HG03439 (cell line): ENCODE data around the gene CCDC127.

ENCODE experiments used
- ATAC-seq: cut with Tn5 transposase; IDR thresholded peaks from one replicate; pipeline ENCODE4 v1.9.1; 2021; ENCODE audit warnings: mild to moderate bottlenecking, moderate library complexity; ENCODE audit not compliant: unreplicated experiment

CCDC127 gene

DNA sequence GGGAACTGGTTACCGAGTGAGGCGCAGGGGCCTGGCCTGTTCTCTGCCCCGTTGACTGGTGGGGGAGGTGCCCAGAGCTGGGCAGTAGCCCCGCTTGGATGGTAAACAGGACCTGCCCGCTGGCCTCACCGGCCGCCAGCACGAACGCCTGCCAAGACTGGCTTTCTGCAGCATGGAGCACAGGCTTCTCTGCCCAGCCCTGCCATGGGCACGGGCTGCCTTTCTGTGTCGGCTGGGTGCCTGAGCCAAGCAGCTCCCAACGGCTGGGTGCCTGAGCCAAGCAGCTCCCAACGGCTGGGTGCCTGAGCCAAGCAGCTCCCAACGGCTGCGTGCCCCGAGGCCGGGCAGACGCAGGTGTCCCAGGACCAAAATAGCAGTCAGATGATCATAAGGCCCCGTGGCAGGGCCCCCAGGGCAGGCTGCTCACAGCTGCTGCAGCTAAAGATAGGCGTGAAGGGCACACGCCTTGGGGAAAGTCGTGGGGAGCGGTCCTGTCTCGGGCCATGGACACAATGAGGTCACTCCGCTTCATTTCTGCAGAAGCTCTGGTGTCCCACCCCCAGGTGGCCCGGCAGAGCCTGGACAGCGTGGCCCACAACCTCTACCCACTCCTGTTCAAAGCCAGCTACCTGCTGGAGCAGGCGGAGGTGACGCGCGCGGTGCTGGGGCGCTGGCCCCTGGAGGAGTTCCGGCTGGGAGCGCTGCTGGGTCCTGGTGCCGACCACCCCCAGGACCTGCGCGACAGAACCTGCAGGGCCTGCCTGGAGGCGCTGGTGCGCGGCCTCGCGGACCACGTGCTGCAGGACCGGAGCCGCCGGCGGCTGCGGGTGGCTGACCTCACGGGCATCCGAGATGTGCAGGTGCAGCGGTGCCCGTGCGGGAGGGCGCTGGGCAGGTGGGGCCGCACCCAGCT is 26.7 kb downstream of the CCDC127 start, which contains the start of gene LRRC14B:
Gene LRRC14B (plus strand): TSS at position 460 of the 913 bp plus-strand sequence. CDS start 44 bp downstream, at position 504.
- ATAC-seq: peak; percentile 44

DNA sequence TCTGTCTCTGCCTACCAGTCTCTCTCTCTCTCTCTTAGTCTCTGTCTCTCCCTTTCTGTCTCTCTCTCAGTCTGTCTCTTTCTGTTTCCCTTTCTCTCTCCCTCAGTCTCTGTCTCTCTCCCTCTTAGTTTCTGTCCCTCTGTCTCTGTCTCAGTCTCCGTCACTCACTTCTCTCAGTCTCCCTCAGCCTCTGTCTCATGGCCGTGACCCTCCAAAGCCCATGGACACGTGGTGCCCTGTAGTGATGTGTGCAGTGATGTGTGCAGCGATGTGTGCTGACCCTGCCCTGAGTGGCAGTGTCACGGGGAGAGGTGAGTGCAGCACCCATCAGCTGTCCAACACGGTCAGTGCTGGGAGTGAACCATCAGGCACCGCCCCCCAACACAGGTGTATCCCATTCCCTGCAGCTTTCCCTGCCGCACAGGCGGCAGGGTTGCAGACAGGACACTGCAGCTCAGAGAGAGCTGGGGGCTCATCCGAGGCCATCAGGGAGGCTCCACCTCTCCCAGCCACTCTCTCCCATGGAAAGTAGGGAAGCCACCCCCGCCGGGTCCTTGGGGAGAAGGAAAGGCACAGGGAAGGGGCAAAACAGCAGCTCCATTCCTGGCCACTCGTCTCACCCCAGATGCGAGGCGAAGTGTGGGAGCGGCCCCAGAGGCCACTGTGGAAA is 27.5 kb downstream of the CCDC127 start:
- ATAC-seq: no peak

DNA sequence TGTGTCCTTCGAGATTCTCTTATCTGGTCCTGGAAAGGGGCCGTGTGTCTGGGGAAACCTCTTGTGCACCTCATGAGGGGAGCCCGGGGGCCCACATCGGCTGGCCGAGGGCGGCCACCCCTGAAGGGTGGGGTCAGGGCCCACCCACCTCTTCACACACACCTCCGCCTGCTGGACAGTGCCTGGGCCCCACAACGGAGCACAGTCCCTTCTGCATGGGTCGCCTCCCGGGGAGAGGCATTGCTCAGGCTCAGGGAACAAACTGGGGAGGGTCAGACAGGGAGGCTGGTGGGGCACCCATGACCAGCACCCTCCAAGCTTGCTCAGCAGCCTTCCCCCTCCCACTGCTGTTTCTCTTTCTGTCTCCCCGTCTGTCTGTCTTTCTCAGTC is 28.0 kb downstream of the CCDC127 start:
- ATAC-seq: no peak

DNA sequence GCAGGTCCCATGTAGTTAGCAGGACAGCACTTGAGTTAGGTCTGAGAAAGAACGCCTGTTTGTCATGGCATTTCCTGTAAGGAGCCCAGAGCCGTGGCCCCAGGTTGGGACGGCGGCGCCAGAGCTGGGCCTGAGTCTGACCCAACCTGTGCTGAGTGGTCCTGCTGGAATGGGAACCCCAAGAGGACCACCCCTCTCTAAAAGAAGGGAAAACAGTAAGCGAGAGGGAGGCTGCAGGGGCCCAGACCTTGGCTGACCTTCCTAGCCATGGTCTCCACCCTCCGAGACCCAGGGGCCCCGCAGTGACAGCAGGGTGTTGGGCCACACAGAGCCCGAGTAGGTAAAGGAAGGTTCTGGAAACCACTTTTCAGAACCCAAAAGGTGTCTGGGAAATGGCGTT is 28.5 kb downstream of the CCDC127 start:
- no peak for ATAC-seq

DNA sequence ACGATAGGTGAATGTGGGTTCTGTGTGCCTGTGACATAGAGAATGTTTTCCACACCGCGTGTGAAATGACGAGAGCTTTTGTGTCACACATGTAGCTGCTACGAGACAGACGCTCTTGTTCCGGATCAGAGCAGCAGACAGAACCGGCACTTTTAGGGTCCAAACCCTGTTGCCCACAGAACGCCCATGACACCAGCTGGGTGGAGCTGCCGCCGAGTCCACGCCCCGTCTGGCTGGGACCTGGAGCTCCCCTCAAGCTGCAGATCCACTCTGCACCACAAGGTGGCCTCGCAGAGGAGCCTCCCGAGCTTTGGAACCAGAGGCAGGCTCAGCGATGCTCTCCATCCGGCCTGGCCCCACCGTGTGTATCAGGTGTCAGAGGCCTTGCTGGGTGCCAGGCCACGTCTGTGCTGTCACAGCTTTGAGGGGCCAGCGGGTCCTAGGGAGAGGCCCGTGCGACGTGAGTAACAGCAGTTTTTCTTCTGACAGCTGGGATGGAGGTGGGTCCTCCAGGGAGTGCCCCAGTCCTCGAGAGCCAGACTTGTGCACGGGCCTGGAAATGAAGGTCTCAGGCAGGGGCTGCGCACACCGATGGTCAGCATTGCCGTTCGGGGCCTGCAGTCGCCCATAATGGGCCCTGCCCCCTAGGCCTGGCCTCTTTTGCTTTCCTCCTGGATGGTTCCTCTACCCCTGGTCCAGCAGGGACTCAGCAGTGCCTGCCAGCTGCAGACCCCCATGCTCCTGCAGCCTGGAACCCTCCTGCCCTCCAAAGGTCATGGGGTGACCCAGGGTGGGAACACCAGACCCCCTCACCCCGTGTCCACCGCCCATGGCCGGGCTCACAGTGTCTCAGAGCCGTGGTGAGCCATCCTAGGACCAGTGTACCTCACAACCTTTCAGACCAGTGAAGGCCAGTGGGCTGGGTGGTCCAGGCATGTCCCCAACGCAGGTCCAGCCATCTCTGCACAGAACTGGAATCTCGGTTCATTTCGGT is 29.2 kb downstream of the CCDC127 start:
- ATAC-seq: peak; percentile 83

DNA sequence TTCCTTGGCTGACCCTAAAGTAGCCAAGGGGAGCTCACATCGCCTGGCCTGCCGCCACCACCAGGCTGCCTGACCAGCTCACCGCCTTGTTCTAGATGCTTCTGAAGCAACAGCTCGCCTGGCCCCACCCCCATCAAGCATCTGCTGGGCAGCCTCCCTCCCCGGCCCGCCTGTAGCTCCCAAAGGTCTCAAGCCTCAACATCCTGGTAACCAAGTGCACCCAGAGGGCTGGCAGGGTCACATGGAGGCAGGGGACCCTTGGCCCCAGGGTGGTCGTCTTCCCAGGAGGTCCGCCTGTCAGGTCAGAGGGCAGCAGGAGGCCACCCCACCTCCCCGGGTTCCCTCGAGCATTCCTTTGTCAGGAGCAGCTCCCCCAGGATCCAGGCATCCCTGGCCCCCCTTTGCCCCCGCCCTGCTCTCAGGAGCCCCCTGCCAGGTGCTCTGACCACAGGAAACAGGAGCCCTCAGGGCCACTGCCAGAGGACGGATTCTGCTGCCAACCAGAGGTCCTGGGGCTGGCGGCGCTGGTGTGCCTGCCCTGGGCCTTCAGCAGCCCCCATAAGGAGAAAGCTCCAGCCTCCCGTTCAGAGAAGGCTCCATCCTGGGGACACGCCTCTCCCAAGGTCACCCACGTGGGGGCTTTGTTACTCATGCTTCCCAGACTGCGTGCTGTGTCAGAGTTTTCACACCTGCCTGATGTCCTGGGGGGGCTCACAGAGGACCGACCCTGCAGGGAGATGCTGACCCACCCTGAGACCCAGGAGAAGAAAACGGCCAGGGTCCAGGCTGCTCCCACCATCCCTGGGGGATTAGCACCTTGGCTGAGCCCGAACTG is 30.1 kb downstream of the CCDC127 start:
- no peak for ATAC-seq

DNA sequence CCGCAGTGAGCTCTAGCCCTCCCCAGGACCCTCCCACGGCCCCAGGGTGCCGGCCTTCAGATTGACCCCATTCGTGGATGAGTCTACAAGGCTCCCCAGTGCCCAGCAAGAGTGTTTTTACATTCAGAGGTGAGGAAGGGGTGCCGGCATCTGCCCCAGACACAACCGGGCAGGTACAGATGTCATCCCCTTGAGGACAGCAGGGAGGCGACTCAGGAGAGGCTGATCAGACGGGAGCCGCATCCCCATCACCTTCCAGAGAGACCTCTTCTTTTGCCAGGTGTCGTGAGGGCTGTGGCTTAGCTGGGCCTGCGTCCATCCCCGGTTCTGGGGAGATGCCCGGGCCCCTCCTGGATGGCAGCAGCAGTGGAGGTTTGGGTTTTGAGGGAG is 30.9 kb downstream of the CCDC127 start:
- ATAC-seq: no peak

DNA sequence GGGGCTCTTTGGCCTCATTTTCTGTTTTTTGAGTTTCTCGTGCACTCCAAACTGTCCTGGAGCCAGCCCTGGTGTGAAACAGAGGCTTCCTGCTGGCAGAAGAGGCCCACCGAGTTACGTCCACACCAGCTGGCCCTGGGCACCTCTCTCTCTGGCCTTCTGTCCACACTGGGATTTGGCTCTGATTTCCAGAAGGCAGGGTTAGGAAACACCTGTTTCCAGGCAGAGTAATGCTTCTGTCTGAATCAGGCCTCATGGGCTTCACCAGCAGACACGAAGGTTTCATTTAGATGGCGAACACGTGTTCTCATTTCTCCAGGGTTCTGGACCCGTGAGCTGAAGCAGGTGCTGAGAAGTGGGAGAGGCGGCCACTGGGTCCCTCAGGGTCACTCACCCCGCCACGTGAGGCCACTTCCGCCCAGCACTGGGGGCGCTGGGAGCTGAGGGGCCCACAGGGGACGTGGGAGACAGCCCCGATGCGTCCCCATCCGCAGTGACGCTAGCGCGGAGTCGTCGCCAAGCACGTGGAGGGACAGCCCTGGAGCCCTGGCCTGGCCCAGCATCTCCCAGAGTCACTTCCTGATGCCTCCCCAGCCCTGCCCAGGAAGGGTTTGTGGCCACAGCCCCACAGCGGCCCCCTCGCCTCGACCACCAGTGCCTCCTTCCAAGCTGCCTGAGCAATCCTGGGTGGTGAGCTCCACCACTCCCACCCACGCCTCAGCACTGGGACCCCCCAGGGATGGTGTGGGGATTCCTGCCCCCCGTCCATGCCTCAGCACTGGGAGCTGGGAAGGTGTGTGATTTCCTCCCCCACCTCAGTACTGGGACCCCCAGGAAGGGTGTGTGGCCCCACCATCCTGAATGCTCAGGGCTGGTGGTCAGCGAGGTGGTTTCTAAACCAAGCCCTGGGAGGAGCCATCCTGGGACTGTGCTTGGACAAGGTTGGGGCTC is 31.6 kb downstream of the CCDC127 start:
- ATAC-seq: no peak

DNA sequence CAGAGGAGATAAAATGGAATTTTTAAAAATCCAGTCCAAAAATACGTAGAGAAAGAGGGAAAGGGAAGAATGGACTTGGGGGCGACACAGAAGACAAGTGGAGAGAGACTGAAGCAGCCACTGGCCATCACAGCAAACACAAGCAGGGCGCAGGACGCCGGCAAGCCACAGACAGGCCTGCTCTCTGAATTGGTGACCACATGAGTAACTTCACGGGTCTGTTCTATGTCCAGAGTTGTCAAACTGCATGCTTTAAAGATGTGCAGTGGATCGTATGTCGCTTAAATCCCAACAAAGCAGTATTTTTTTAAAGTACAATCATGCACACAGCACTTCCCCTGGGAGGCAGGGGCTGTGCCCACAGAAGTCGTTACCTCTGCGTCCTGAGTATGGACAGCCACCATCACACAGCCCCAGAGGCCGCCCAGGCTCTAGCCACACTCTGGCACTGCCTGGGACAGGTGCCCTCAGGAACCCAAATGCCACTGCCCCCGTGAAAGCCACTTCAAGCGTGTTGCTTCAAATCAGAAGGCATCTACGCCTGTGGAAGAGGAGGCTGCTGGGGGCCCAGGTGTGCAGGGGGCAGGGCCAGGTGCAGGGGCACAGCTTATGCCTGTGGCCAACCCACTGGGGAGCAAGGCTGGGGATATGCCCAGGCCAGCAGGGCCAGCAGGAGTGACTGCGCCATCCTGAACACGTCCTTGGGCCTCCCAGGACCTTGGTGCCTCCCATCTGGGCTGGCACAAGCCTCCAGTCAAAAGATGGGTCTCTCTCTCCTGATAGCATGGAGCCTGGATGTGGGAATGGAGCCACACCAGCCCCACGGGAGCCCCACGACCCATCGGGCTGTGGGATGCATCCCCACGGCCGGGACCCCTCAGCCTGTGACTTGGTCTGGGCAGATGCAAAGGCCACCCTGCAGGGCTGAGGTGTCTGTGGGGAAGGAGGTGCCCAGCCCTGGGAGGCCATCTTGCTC is 32.6 kb downstream of the CCDC127 start:
- ATAC-seq: no peak

DNA sequence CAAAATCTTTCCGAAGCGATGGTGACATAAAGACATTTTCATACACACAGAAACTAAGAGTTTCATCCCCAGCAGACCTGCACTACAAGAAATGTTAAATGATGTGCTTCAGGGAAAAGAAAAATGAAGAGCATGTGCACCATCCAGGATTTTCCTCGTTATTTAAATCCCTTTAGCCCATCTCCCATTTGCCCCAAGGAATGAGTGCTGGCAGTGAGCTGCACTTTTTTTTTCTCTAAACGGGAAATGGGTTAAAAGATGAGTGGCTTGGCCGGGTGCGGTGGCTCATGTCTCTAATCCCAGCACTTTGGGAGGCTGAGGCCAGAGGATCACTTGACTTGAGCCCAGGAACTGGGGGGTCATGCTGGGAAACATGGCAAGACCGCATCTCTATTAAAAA is 33.5 kb downstream of the CCDC127 start:
- ATAC-seq: no peak

DNA sequence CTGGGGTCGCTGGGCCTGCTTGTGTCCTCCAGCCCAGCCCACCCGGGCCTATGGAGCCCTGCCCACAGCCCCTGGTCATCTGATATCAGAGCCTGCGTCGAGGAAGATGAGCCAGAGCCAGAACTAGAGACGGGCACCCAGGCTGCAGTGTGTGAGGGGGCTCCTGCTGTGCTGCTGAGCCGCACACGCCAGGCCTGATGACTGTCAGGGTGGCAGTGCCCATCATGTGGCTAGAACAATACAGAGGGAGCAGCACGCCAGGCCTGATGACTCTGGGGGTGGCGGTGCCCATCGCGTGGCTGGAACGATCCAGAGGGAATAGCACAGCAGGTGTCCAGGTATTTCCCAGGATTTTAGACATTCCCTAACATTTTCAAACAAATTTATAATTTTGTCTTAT is 35.8 kb downstream of the CCDC127 start:
- no peak for ATAC-seq

DNA sequence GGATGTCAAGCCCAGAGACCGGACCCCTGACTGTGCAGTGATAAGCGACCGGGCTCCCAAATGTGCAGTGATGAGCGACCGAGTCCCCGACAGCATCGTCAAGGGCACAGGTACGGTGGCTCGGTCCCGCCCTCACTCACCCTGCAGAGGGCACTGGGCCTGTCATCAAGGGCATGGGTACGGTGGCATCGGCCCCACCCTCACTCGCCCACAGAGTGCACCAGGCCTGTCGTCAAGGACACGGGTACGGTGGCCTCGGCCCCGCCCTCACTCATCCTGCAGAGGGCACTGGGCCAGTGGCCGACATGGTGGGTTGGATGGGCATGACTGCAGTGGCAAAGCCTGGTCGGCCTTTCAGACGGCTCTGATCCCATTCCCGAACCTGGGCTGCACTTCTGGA is 36.4 kb downstream of the CCDC127 start:
- ATAC-seq: no peak

DNA sequence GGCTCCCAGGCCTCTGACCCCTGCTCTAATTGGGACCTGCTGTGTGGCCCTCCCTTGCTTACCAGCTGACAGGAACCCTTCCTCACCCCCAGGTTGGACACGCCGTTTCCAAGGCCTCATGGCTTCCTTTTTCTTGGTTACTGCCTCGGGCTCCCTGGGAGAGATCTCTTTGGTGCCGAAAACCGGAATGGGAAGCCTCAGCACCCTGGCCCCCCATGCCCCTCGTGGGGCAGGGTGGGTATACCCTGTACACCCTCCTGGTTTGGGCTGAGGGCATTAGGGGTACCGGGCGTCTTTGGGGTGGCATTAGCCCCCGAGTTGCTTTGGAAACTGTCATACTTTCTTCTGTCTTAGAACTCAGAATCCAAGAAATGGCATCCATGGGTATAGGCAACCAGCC is 36.8 kb downstream of the CCDC127 start:
- no peak for ATAC-seq

DNA sequence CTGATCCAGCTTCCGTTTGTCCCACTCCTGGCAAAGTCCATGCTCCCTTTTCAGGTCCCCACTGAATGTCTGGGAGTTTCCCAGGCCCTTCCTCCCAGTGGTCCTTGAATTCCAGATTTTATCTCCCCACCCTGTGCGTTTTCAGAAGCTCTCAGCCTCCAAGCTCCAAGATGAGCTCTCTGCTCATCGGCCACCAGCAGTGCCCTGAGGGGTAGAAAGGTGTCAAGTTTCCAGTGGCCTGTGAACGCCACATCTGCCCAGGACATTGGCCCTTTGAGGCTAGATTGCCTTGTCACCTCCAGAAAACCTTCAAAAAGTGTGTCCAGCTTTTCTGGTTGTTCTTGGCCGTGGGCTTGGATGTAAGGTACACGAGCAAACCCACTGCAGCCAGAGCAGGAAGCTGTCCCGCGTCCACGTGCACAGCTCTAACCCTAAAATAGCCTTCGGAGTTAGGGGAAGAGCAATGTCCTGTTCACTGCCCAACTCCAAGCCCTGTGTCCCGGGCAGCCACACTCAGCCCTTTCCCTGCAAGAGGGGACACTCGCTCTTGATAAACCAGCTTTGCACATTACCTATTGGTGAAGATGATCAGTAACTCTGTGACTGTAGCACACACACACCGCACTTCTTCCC is 37.6 kb downstream of the CCDC127 start:
- ATAC-seq: no peak

DNA sequence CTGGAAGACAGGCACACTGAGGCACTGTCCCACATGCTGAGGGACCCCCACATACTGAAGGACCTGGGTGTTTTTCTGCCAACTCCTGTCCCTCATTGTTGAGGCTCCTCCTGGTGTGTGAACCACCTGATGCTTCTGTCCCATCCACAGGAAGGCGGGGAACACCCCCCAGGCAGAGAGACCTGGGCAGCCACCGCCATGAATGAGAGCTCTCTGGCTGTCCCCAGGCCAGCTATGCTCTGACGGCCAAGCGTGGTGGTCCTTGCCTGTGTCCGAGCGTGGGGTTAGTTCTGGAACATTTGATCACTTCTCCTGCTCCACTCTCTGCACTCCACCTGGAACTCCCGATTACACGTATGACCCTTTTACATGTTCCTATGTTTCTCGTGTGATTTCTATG is 38.6 kb downstream of the CCDC127 start:
- ATAC-seq: no peak

DNA sequence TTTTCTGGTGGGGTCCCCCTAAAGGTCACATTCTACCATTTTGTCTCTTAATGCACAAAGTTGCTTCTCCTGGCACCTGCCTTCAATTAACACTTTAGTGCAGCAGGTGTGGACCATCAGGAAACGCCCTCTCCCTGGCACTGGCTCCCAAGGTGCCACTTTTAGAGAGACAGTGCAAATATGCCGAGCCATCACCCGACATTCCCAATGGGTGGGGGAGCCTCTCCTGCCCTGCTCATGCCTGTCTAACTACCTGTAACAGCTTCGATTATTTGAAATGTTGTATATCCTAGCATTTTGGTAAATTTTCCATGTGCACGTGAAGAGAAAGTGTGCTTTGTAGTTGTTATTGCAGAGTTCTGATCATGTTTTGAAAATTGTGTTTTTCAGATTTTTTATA is 39.8 kb downstream of the CCDC127 start:
- ATAC-seq: no peak

DNA sequence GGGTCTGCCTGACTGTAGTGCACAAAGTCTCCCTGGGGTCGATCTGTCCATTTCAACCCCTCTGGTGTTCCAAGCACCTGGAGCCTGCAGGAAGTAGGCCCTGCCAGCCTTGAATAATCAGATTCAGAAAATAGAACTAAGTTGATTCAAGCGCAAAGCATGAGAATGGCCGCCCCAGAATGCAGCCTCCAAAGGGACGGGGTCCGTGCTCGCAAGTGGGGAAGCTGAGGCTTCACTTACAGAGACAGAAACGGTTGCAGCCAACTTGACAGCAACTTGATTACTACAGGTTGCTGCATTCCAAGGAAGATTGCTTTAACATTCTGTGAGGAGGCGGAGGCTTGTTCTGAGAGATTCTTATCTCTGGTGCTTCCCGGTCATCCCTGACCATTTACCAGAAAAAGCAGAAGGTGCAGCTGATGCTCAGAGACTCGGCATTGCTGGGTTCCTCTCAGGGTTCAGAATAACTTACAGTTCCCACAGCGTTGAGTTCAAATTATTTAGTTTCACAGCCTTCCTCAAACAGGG is 41.6 kb downstream of the CCDC127 start:
- ATAC-seq: no peak
